ENCODE results near the gene RPL18. TPM values are rescaled to one million over a fixed set of nuclear protein-coding genes. Genes with fewer than 3 reads are reported as not detected.

The RPL18 gene
- total RNA-seq, 1 experiment from 2014 or later: 1,503 TPM

GRCh38 chr19:48618278-48618915, 581 bp downstream of the RPL18 start:
- Histone ChIP-seq H3K27me3 (ENCODE audit: low read length) (no peaks in the 10 kb centered on the region), H3K4me3 (ENCODE audit: low read length) (peak overlapping the region; percentile 100), H3F3A (ENCODE audit: low read length, unreplicated experiment) (no peaks in the 10 kb centered on the region), H4K20me1 (ENCODE audit: low read length) (peaks cover 32% of the 10 kb centered on the region), H3K9me2 (replicated peaks; ENCODE audit: low read length) (no peaks in the 10 kb centered on the region), H3K9me3 (ENCODE audit: low read length) (no peaks in the 10 kb centered on the region), H3K27ac (ENCODE audit: low read length) (peak overlapping the region; percentile 44), H3K4me1 (ENCODE audit: insufficient read depth, low read length) (peaks cover 27% of the 10 kb centered on the region), H3K79me2 (ENCODE audit: low read length) (peaks cover 42% of the 10 kb centered on the region), H3K9ac (ENCODE audit: low read length) (peak overlapping the region; percentile 99), H3K36me3 (ENCODE audit: low read depth, low read length) (peaks cover 35% of the 10 kb centered on the region), H3K4me2 (ENCODE audit: low read length) (peak overlapping the region; percentile 98), H2AFZ (ENCODE audit: low read length) (no peak overlapping the region)
- DNase-seq (no peak), ATAC-seq (no peak)
- intact Hi-C loops (cut with micrococcal nuclease): no loop called here
- TSS peak; percentile 79 for BruUV-seq (replicated peaks)
- ChIA-PET CTCF (interaction anchor here (0.6 kb wide), 1 partner anchor 55 kb away, joined by 3 read pairs; no protein-coding TSS in a partner anchor), POLR2A (ENCODE audit: unreplicated experiment) (interaction anchor here (0.5 to 0.6 kb wide), 2 partner anchors 25 to 307 kb away, joined by 5 to 9 read pairs; no protein-coding TSS in a partner anchor)
- TF ChIP-seq CTCF (conservative IDR thresholded peaks at IDR 0.05; ENCODE audit: low read depth, low read length) (no peak), EZH2phosphoT487 (IDR thresholded peaks at IDR 0.05; ENCODE audit: borderline replicate concordance, low read length) (no peak)

- Histone ChIP-seq H3K79me2 (ENCODE audit: low read length) (peaks cover 42% of the 10 kb centered on the region), H3K4me1 (ENCODE audit: insufficient read depth, low read length) (peaks cover 27% of the 10 kb centered on the region), H3K9ac (ENCODE audit: low read length) (peak overlapping the region; percentile 99), H3K27ac (ENCODE audit: low read length) (no peak overlapping the region), H4K20me1 (ENCODE audit: low read length) (peaks cover 32% of the 10 kb centered on the region), H3K27me3 (ENCODE audit: low read length) (no peaks in the 10 kb centered on the region), H3K36me3 (ENCODE audit: low read depth, low read length) (peaks cover 35% of the 10 kb centered on the region), H2AFZ (ENCODE audit: low read length) (no peak overlapping the region), H3K9me2 (replicated peaks; ENCODE audit: low read length) (no peaks in the 10 kb centered on the region), H3K4me3 (ENCODE audit: low read length) (peak overlapping the region; percentile 100), H3K4me2 (ENCODE audit: low read length) (peak overlapping the region; percentile 98), H3F3A (ENCODE audit: low read length, unreplicated experiment) (no peaks in the 10 kb centered on the region), H3K9me3 (ENCODE audit: low read length) (no peaks in the 10 kb centered on the region)
- DNase-seq (no peak), ATAC-seq (no peak)
- no peak for TF ChIP-seq CTCF (conservative IDR thresholded peaks at IDR 0.05; ENCODE audit: low read depth, low read length)
- TF ChIP-seq EZH2 (IDR thresholded peaks at IDR 0.05; ENCODE audit: low read length, unreplicated experiment): no peak
- no peak for TF ChIP-seq EZH2phosphoT487 (IDR thresholded peaks at IDR 0.05; ENCODE audit: borderline replicate concordance, low read length)
- CTCF ChIA-PET: no interaction called here
- intact Hi-C loops (cut with micrococcal nuclease): no loop called here
- BruUV-seq (replicated peaks): no TSS peak
- POLR2A ChIA-PET (ENCODE audit: unreplicated experiment): no interaction called here
These were observed 1.6 kb downstream of the RPL18 start for GRCh38 chr19:48617146-48617937.
